WTC11 (cell line): Measurements from ENCODE around the gene KCNIP4.

Source experiments
- CBFB ChIP-seq: sonication (generic); formaldehyde crosslinking; IDR thresholded peaks from 2 replicates; pipeline ENCODE4 v1.8.1; 2022; ENCODE audit warnings: mild to moderate bottlenecking, low read depth, missing genetic modification reagents
- CREB1 ChIP-seq: sonication (generic); formaldehyde crosslinking; IDR thresholded peaks from 2 replicates; pipeline ENCODE4 v1.8.0; 2023; ENCODE audit warnings: mild to moderate bottlenecking, missing genetic modification reagents
- EMX1 ChIP-seq: fragments of 250-450 bp; sonication (Bioruptor Pico); IDR thresholded peaks from 2 replicates; pipeline ENCODE4 v1.8.0; 2021; ENCODE audit warnings: mild to moderate bottlenecking
- NR3C1 ChIP-seq: sonication (generic); formaldehyde crosslinking; conservative IDR thresholded peaks from 2 replicates; pipeline ENCODE4 v1.8.1; 2023; ENCODE audit warnings: low read depth, mild to moderate bottlenecking, missing genetic modification reagents
- OVOL2 ChIP-seq: fragments of 250-450 bp; sonication (Bioruptor Pico); IDR thresholded peaks from 2 replicates; pipeline ENCODE4 v1.9.0; 2021; ENCODE audit warnings: mild to moderate bottlenecking, borderline replicate concordance
- SMAD3 ChIP-seq: sonication (generic); formaldehyde crosslinking; IDR thresholded peaks from 2 replicates; pipeline ENCODE4 v1.8.0; 2022; ENCODE audit warnings: missing genetic modification reagents, mild to moderate bottlenecking, borderline replicate concordance
- TF ChIP-seq, protein P1 (sequence below): sonication (generic); formaldehyde crosslinking; IDR thresholded peaks from 2 replicates; pipeline ENCODE4 v1.8.1; 2023; ENCODE audit warnings: mild to moderate bottlenecking, missing genetic modification reagents, moderate library complexity
- TF ChIP-seq, protein P2 (sequence below): fragments of 200-600 bp; IDR thresholded peaks from 2 replicates; pipeline ENCODE4 v1.8.0; 2022; ENCODE audit warnings: antibody characterized with exemption
- TF ChIP-seq, protein P3 (sequence below): sonication (generic); formaldehyde crosslinking; IDR thresholded peaks from 2 replicates; pipeline ENCODE4 v1.8.1; 2023; ENCODE audit warnings: mild to moderate bottlenecking, moderate library complexity, missing genetic modification reagents
- TF ChIP-seq, protein P4 (sequence below): sonication (generic); formaldehyde crosslinking; conservative IDR thresholded peaks from 2 replicates; pipeline ENCODE4 v1.8.1; 2022; ENCODE audit warnings: mild to moderate bottlenecking, missing genetic modification reagents

DNA sequence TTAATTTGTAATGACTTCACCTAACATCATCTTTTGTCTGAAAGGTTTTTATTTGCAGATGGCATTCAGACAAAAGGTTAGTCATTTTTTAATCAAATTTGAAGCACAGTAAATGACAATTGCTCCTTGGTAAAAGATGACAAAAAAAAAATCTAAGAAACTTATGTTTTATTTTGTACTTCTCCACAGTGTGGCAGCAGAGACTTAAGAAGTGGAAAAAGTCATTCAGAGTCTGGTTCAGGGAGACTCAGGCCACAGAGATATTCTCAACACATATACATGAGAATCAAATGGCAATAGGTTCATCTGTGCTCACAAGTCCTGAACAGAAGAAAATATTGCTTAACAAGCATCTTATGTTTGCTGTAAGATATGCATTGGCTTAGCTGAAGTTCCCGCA is 436.2 kb downstream of the KCNIP4 start:
- TF ChIP-seq SMAD3 (CRISPR knock-in tag) (no peak), CREB1 (CRISPR knock-in tag) (no peak), CBFB (CRISPR knock-in tag) (no peak), NR3C1 (CRISPR knock-in tag) (no peak), EMX1 (CRISPR knock-in tag) (no peak), OVOL2 (CRISPR knock-in tag) (no peak)
- TF ChIP-seq, protein P1, sequence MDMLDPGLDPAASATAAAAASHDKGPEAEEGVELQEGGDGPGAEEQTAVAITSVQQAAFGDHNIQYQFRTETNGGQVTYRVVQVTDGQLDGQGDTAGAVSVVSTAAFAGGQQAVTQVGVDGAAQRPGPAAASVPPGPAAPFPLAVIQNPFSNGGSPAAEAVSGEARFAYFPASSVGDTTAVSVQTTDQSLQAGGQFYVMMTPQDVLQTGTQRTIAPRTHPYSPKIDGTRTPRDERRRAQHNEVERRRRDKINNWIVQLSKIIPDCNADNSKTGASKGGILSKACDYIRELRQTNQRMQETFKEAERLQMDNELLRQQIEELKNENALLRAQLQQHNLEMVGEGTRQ (CRISPR knock-in tag): no peak
- TF ChIP-seq, protein P2, sequence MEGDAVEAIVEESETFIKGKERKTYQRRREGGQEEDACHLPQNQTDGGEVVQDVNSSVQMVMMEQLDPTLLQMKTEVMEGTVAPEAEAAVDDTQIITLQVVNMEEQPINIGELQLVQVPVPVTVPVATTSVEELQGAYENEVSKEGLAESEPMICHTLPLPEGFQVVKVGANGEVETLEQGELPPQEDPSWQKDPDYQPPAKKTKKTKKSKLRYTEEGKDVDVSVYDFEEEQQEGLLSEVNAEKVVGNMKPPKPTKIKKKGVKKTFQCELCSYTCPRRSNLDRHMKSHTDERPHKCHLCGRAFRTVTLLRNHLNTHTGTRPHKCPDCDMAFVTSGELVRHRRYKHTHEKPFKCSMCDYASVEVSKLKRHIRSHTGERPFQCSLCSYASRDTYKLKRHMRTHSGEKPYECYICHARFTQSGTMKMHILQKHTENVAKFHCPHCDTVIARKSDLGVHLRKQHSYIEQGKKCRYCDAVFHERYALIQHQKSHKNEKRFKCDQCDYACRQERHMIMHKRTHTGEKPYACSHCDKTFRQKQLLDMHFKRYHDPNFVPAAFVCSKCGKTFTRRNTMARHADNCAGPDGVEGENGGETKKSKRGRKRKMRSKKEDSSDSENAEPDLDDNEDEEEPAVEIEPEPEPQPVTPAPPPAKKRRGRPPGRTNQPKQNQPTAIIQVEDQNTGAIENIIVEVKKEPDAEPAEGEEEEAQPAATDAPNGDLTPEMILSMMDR: peak; percentile 37
- TF ChIP-seq, protein P3, sequence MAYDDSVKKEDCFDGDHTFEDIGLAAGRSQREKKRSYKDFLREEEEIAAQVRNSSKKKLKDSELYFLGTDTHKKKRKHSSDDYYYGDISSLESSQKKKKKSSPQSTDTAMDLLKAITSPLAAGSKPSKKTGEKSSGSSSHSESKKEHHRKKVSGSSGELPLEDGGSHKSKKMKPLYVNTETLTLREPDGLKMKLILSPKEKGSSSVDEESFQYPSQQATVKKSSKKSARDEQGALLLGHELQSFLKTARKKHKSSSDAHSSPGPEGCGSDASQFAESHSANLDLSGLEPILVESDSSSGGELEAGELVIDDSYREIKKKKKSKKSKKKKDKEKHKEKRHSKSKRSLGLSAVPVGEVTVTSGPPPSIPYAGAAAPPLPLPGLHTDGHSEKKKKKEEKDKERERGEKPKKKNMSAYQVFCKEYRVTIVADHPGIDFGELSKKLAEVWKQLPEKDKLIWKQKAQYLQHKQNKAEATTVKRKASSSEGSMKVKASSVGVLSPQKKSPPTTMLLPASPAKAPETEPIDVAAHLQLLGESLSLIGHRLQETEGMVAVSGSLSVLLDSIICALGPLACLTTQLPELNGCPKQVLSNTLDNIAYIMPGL (CRISPR knock-in tag): no peak
- TF ChIP-seq, protein P4, sequence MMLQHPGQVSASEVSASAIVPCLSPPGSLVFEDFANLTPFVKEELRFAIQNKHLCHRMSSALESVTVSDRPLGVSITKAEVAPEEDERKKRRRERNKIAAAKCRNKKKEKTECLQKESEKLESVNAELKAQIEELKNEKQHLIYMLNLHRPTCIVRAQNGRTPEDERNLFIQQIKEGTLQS (CRISPR knock-in tag): no peak
